Activated naive CD4-positive, alpha-beta T cell treated with anti-CD3 and anti-CD28 coated beads, Interleukin-2, amount 10 ng/mL, durations not matched to agents 7 days and 5 days (primary cell): ENCODE results near the gene EXOC4.

Experiments used
- CTCF ChIA-PET: fragments of 350-600 bp; sonication (Branson Sonifier 250); formaldehyde crosslinking; loops from one replicate; lab custom pipeline; 2021; ENCODE audit warnings: antibody characterized with exemption; lab: Charles Lee
- DNase-seq: peaks from one replicate; pipeline ENCODE4 v3.0.0-alpha.2; 2020
- H3K27ac Mint-ChIP-seq: one replicate; pipeline ENCODE4 v1.8.0; 2021; ENCODE audit warnings: mild to moderate bottlenecking, moderate library complexity, mixed read lengths
- H3K27me3 Mint-ChIP-seq: one replicate; pipeline ENCODE4 v1.8.0; 2021; ENCODE audit warnings: mild to moderate bottlenecking, mixed read lengths
- H3K36me3 Mint-ChIP-seq: one replicate; pipeline ENCODE4 v1.8.0; 2021; ENCODE audit warnings: mixed read lengths
- H3K4me1 Mint-ChIP-seq: one replicate; pipeline ENCODE4 v1.8.0; 2021; ENCODE audit warnings: mixed read lengths
- H3K4me3 Mint-ChIP-seq: one replicate; pipeline ENCODE4 v1.8.0; 2021; ENCODE audit warnings: mild to moderate bottlenecking, moderate library complexity, mixed read lengths
- H3K9me3 Mint-ChIP-seq: one replicate; pipeline ENCODE4 v1.8.0; 2021; ENCODE audit warnings: mixed read lengths

EXOC4 gene

DNA sequence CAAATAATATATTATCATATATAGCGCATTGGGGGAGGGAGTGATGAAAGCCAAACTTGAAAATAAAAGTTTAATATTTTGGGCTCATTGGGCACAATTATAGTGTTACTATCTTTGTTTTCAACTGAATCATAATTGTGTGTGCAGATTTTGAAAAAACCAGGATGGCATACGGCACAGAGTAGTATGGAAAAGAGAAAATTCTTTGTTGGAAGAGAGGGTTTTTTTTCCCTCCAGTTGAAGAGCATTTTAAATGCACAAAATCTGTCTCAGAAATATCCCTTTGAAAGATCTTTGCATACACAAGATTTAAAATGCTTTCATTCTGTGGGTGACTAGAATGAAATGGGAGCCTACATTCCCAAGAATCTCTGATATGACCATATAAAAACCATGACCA is 269.6 kb downstream of the EXOC4 start:
- Mint-ChIP-seq H3K4me1 (no peaks in the 10 kb centered on the region), H3K9me3 (no peaks in the 10 kb centered on the region), H3K27me3 (no peaks in the 10 kb centered on the region), H3K27ac (no peak overlapping the region), H3K4me3 (no peak overlapping the region), H3K36me3 (no peaks in the 10 kb centered on the region)
- CTCF ChIA-PET: no interaction called here
- DNase-seq: no peak

DNA sequence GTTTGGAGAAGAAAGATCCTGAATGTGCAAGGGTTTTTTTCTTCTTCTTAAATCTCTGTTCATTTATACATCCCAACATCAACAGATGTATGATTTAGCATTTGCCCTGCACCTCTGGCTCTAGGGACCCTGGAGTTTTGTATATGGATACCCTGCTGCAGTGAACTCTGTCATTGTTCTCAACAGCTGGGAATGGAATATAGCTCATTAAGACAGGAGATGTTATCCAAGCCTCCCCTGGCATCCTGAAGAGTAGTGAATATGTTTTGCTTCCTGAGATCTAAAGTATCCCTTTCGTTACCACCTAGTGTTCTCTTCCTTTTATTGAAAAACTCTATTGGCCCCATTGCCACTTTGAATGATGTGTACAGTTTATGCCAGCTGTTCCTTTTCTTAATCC is 275.9 kb downstream of the EXOC4 start:
- H3K36me3 Mint-ChIP-seq: no peaks in the 10 kb centered on the region
- no peak overlapping the region for H3K4me3 Mint-ChIP-seq
- CTCF ChIA-PET: no interaction called here
- no peaks in the 10 kb centered on the region for H3K27me3 Mint-ChIP-seq
- H3K9me3 Mint-ChIP-seq: no peaks in the 10 kb centered on the region
- H3K4me1 Mint-ChIP-seq: no peaks in the 10 kb centered on the region
- no peak for DNase-seq
- no peak overlapping the region for H3K27ac Mint-ChIP-seq

DNA sequence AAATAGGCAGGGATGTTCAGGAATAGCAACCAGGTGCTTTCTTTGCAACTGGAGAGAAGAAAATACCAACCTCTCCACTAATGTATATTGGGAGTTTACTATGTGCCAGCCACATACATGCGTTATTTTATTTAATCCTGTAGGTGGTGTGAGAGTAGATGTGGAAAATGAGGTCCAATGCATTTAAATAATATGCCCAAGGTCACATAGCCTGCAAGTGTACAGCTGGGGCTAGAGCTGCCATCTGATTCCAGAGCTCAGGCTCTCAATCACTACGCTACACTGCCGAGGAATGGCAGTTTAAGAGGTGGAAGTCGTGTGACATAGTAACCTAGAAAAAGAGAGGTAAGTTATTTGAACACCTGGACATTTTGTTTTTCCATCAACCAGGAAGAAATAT is 277.0 kb downstream of the EXOC4 start:
- DNase-seq: no peak
- no peaks in the 10 kb centered on the region for H3K9me3 Mint-ChIP-seq
- H3K4me3 Mint-ChIP-seq: no peak overlapping the region
- H3K27me3 Mint-ChIP-seq: no peaks in the 10 kb centered on the region
- no peaks in the 10 kb centered on the region for H3K36me3 Mint-ChIP-seq
- CTCF ChIA-PET: no interaction called here
- no peaks in the 10 kb centered on the region for H3K4me1 Mint-ChIP-seq
- H3K27ac Mint-ChIP-seq: no peak overlapping the region

DNA sequence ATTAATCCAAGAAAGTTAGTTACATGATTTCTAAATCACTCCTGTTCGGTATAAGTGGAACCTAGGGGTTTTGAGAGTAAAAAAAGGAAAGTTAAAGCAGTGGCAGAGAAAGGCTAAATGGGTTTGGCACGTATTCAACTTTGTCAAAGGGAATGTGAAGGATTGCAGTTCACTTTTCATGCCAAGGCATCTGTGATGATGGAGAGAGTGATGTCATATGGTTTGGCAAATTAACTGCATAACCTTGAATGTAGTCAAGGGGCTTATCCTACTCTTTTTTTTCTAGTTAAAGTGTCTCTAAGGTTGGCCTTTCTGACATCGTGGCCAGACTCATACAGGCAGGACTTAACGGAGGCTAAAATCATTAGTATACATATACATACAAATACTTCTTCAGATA is 277.8 kb downstream of the EXOC4 start:
- DNase-seq: no peak
- no peaks in the 10 kb centered on the region for H3K4me1 Mint-ChIP-seq
- no peaks in the 10 kb centered on the region for H3K27me3 Mint-ChIP-seq
- no peak overlapping the region for H3K27ac Mint-ChIP-seq
- H3K36me3 Mint-ChIP-seq: no peaks in the 10 kb centered on the region
- H3K9me3 Mint-ChIP-seq: no peaks in the 10 kb centered on the region
- CTCF ChIA-PET: no interaction called here
- no peak overlapping the region for H3K4me3 Mint-ChIP-seq

DNA sequence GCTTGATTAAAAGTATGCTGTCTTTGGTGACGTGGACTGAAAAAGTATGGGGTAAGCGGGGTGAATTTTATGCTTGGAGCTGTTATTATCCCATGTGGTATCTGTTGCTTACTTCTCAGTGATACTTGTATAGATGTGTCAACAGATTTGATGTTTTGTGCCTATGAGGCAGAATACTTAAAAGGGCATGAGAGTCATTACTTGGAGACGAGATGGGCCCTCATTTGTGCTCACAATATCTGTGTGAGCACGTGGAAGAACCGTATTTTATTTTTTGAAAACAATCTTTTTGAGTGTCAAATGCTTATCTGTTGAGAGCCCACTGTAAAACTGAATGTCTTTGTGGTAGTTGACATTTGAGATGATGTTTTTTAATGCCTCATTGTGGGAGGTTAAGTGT is 281.9 kb downstream of the EXOC4 start:
- DNase-seq: no peak
- CTCF ChIA-PET: no interaction called here
- Mint-ChIP-seq H3K4me1 (no peaks in the 10 kb centered on the region), H3K9me3 (no peaks in the 10 kb centered on the region), H3K27me3 (no peaks in the 10 kb centered on the region), H3K4me3 (no peak overlapping the region), H3K36me3 (no peaks in the 10 kb centered on the region), H3K27ac (no peak overlapping the region)

GRCh38 chr7:133535308-133535707 is 282.4 kb downstream of the EXOC4 start:
- Mint-ChIP-seq H3K36me3 (no peaks in the 10 kb centered on the region), H3K9me3 (no peaks in the 10 kb centered on the region), H3K27me3 (no peaks in the 10 kb centered on the region), H3K4me3 (no peak overlapping the region), H3K4me1 (no peaks in the 10 kb centered on the region), H3K27ac (no peak overlapping the region)
- no peak for DNase-seq
- CTCF ChIA-PET: no interaction called here

DNA sequence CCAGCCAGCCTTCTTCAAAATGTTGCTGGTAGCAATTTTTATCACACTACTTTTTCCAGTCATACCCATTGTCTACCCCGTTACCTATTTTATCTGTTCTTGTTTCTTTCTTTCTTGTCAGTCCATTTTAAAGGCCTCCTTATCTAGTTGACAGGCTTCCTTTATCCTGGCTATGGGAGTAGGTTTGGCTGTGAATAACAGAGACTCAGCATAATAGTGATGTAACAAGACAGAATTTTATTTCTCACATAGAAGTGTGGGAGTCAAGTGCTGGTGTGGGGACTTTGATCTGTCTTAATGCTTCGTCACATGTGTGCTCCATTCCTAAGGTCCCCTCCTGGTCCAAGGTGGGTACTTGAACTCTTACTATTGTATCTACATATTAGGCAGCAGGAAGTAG is 283.6 kb downstream of the EXOC4 start:
- H3K4me1 Mint-ChIP-seq: no peaks in the 10 kb centered on the region

GRCh38 chr7:133539016-133539415 is 286.1 kb downstream of the EXOC4 start:
- no peaks in the 10 kb centered on the region for H3K4me1 Mint-ChIP-seq
- no peaks in the 10 kb centered on the region for H3K9me3 Mint-ChIP-seq
- CTCF ChIA-PET: no interaction called here
- no peaks in the 10 kb centered on the region for H3K27me3 Mint-ChIP-seq
- H3K27ac Mint-ChIP-seq: no peak overlapping the region
- DNase-seq: no peak
- H3K36me3 Mint-ChIP-seq: no peaks in the 10 kb centered on the region
- H3K4me3 Mint-ChIP-seq: no peak overlapping the region

More for the DNA sequence above, 283.6 kb downstream of the EXOC4 start:
- Mint-ChIP-seq H3K4me3 (no peak overlapping the region), H3K36me3 (no peaks in the 10 kb centered on the region), H3K27me3 (no peaks in the 10 kb centered on the region), H3K27ac (no peak overlapping the region), H3K9me3 (no peaks in the 10 kb centered on the region)
- CTCF ChIA-PET: no interaction called here
- no peak for DNase-seq

- Mint-ChIP-seq H3K4me1 (no peaks in the 10 kb centered on the region), H3K27ac (no peak overlapping the region), H3K36me3 (no peaks in the 10 kb centered on the region), H3K9me3 (no peaks in the 10 kb centered on the region), H3K27me3 (no peaks in the 10 kb centered on the region), H3K4me3 (no peak overlapping the region)
- DNase-seq: no peak
- CTCF ChIA-PET: interaction anchor here (1.9 kb wide), 1 partner anchor 11 kb away, joined by 4 read pairs; no protein-coding TSS in a partner anchor
Measured at GRCh38 chr7:133540096-133540860, 287.4 kb downstream of the EXOC4 start.

DNA sequence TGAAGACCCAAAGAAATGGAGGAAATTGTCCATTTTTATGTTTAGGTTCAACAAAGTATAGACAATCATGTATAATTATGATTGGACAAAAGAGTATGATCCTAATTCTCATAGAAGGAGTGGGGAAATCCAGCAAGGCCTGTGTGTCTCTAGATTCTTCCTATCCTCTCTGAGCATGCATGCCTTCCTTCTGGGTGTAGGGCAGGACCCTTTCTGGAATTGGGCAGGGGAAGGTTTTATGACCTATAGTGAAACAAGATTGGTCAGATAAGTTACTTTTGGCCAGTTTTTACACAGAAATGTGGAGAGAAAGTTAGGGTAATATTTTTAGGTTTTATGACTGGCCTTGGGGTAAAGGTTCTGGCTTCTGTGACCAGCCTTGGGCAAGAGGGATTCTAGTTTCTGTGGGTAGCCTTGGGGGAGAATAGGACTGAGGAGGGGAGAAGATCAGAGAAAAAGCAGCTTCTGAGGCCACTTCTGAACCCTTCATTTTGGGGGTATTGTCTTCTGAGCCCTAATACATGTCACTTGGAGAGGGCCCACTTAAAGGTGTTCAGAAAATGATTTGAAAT is 289.4 kb downstream of the EXOC4 start:
- H3K27me3 Mint-ChIP-seq: no peaks in the 10 kb centered on the region
- no peaks in the 10 kb centered on the region for H3K36me3 Mint-ChIP-seq
- no peaks in the 10 kb centered on the region for H3K9me3 Mint-ChIP-seq
- no peak overlapping the region for H3K27ac Mint-ChIP-seq
- H3K4me3 Mint-ChIP-seq: no peak overlapping the region
- no peaks in the 10 kb centered on the region for H3K4me1 Mint-ChIP-seq
- DNase-seq: no peak
- CTCF ChIA-PET: no interaction called here

DNA sequence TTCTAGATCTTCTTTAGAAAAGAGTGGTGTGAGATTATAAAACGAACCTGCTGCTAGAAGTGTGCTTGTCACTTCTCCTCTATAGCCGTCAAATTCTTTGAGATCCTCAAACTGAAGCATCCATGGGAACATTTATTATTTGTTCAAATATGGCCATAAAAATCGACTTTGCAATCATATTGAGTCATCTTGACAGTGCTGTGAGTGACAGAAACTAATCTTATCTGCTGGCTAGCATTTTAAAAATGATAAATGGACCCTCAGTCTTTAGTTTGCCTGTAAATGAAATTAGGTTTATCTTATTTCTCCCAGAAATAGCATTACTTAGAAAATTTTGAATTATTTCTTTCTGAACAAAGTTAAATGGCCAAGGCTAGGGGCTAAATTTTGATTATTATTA is 290.8 kb downstream of the EXOC4 start:
- Mint-ChIP-seq H3K9me3 (no peaks in the 10 kb centered on the region), H3K4me1 (no peaks in the 10 kb centered on the region), H3K4me3 (no peak overlapping the region), H3K27me3 (no peaks in the 10 kb centered on the region), H3K36me3 (no peaks in the 10 kb centered on the region), H3K27ac (no peak overlapping the region)
- CTCF ChIA-PET: interaction anchor here (0.6 kb wide), 1 partner anchor 16 kb away, joined by 3 read pairs; no protein-coding TSS in a partner anchor
- no peak for DNase-seq

- Mint-ChIP-seq H3K36me3 (no peaks in the 10 kb centered on the region), H3K27ac (no peak overlapping the region), H3K4me3 (no peak overlapping the region), H3K27me3 (no peaks in the 10 kb centered on the region), H3K9me3 (no peaks in the 10 kb centered on the region), H3K4me1 (no peaks in the 10 kb centered on the region)
- CTCF ChIA-PET: no interaction called here
- DNase-seq: no peak
Measured at GRCh38 chr7:133545618-133546017, 292.7 kb downstream of the EXOC4 start.

GRCh38 chr7:133547981-133548380 is 295.1 kb downstream of the EXOC4 start:
- no peaks in the 10 kb centered on the region for H3K27me3 Mint-ChIP-seq
- no peak overlapping the region for H3K4me3 Mint-ChIP-seq
- CTCF ChIA-PET: no interaction called here
- no peaks in the 10 kb centered on the region for H3K4me1 Mint-ChIP-seq
- no peaks in the 10 kb centered on the region for H3K9me3 Mint-ChIP-seq
- DNase-seq: no peak
- no peaks in the 10 kb centered on the region for H3K36me3 Mint-ChIP-seq
- H3K27ac Mint-ChIP-seq: no peak overlapping the region

GRCh38 chr7:133549633-133550032 is 296.8 kb downstream of the EXOC4 start:
- no peak overlapping the region for H3K27ac Mint-ChIP-seq
- no peaks in the 10 kb centered on the region for H3K4me1 Mint-ChIP-seq
- H3K4me3 Mint-ChIP-seq: no peak overlapping the region
- CTCF ChIA-PET: no interaction called here
- DNase-seq: no peak
- H3K27me3 Mint-ChIP-seq: no peaks in the 10 kb centered on the region
- H3K9me3 Mint-ChIP-seq: no peaks in the 10 kb centered on the region
- no peaks in the 10 kb centered on the region for H3K36me3 Mint-ChIP-seq

- Mint-ChIP-seq H3K27me3 (no peaks in the 10 kb centered on the region), H3K4me3 (no peak overlapping the region), H3K36me3 (no peaks in the 10 kb centered on the region), H3K9me3 (no peaks in the 10 kb centered on the region), H3K4me1 (no peaks in the 10 kb centered on the region), H3K27ac (no peak overlapping the region)
- CTCF ChIA-PET: interaction anchor here (1.6 kb wide), 1 partner anchor 10 kb away, joined by 4 read pairs; no protein-coding TSS in a partner anchor
- no peak for DNase-seq
Measured at GRCh38 chr7:133550145-133550544, 297.3 kb downstream of the EXOC4 start.
